ENCODE results near the gene CCDC66.

The CCDC66 gene

DNA sequence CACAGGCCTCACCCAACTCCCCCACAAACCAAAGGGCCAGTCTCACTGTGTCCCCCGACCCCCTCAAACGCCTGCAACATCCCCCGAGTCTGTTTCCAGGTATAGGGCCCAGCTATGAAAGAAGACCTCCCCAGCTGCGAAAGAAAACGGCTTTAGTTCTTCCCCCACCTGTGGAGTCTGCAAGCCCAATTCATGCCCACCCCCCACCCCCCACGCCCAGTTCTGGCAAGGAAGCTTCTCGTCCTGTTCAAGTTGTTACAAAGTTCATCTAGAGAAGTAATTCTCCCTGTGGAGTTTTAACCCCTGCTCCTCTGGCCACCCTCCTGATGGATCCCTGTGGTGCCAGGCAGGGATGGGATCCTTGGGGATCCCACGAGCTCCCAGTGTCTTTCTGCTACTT lies 54.4 kb downstream of the CCDC66 start:
- peaks cover 3% of the 10 kb centered on the region for H3K9me3 ChIP-seq (ENCODE audit: insufficient read depth, low read depth, low read length)
- H3K79me2 ChIP-seq (ENCODE audit: control insufficient read depth, insufficient read depth, low read length, poor library complexity): peaks cover 2% of the 10 kb centered on the region
- no peak overlapping the region for H3K9ac ChIP-seq (ENCODE audit: low read length)
- H3K27me3 ChIP-seq (ENCODE audit: insufficient read depth, low read length): no peaks in the 10 kb centered on the region
- H3K4me2 ChIP-seq (ENCODE audit: low read length): no peak overlapping the region
- H3K36me3 ChIP-seq (ENCODE audit: control insufficient read depth in 1 of 2, insufficient read depth in 2 of 2, low read length in 2 of 2): peaks cover 11 to 12% of the 10 kb centered on the region in 2 experiments
- no CpG with 5 or more reads among the region's 8 CpGs for WGBS (ENCODE audit: extremely low coverage, insufficient coverage, insufficient read length)
- no peak overlapping the region for H3K18ac ChIP-seq (ENCODE audit: low read length)
- H3K4ac ChIP-seq (ENCODE audit: low read depth, low read length): no peak overlapping the region
- no peak overlapping the region for H2AFZ ChIP-seq (ENCODE audit: insufficient read depth, low read length, poor library complexity)
- no peak overlapping the region for H2BK5ac ChIP-seq (ENCODE audit: low read depth, low read length, poor library complexity)
- H4K12ac ChIP-seq (ENCODE audit: low read depth, low read length): no peak overlapping the region
- H3K14ac ChIP-seq (ENCODE audit: low read length): no peak overlapping the region
- no peak overlapping the region for H2AK5ac ChIP-seq (ENCODE audit: low read length)
- H4K8ac ChIP-seq (ENCODE audit: low read depth, low read length): no peak overlapping the region
- no peaks in the 10 kb centered on the region for H3K79me1 ChIP-seq (ENCODE audit: low read length)
- H2BK120ac ChIP-seq (ENCODE audit: insufficient read depth, low read length, poor library complexity): no peak overlapping the region
- H3K4me3 ChIP-seq (ENCODE audit: low read depth, low read length): no peak overlapping the region
- DNase-seq: no peak
- no peaks in the 10 kb centered on the region for H3K4me1 ChIP-seq (ENCODE audit: control insufficient read depth in 1 of 2, insufficient read depth in 2 of 2, low read length in 2 of 2)
- no peak overlapping the region for H2BK12ac ChIP-seq (ENCODE audit: low read length)
- no peak overlapping the region for H3K23ac ChIP-seq (ENCODE audit: low read length)
- no peak overlapping the region for H4K91ac ChIP-seq (ENCODE audit: low read depth, low read length)
- no peak overlapping the region for H3K27ac ChIP-seq (ENCODE audit: low read depth, low read length)

DNA sequence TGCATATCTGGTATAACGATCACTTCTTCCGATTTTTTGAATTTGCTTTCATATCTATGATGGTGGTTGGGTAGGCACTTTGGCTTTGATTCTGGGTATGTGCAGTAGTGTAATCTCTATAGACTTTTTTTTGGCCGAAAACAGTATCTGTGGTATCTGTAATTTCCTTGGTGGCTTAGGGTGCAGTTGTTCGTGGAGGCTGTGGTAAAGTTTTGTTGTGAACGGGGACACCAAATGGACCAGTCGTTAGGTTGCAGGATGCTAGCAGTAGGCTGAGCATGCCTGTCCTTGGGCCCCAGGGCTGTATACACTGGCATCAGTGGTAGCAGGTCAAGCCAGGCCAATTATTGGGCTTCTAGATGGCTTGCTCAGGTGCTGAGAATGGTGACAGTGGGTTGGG lies 55.2 kb downstream of the CCDC66 start:
- Histone ChIP-seq H3K9me3 (ENCODE audit: insufficient read depth, low read depth, low read length) (peaks cover 2% of the 10 kb centered on the region), H4K91ac (ENCODE audit: low read depth, low read length) (no peak overlapping the region), H3K14ac (ENCODE audit: low read length) (no peak overlapping the region), H3K27me3 (ENCODE audit: insufficient read depth, low read length) (no peaks in the 10 kb centered on the region), H3K27ac (ENCODE audit: low read depth, low read length) (no peak overlapping the region), H2BK5ac (ENCODE audit: low read depth, low read length, poor library complexity) (no peak overlapping the region), H3K9ac (ENCODE audit: low read length) (no peak overlapping the region), H2BK120ac (ENCODE audit: insufficient read depth, low read length, poor library complexity) (no peak overlapping the region), H4K12ac (ENCODE audit: low read depth, low read length) (no peak overlapping the region), H3K4me3 (ENCODE audit: low read depth, low read length) (no peak overlapping the region), H3K4me1 (ENCODE audit: control insufficient read depth in 1 of 2, insufficient read depth in 2 of 2, low read length in 2 of 2) (no peaks in the 10 kb centered on the region), H3K23ac (ENCODE audit: low read length) (no peak overlapping the region), H3K4ac (ENCODE audit: low read depth, low read length) (no peak overlapping the region), H3K18ac (ENCODE audit: low read length) (no peak overlapping the region), H2BK12ac (ENCODE audit: low read length) (no peak overlapping the region), H3K79me1 (ENCODE audit: low read length) (no peaks in the 10 kb centered on the region), H3K36me3 (ENCODE audit: control insufficient read depth in 1 of 2, insufficient read depth in 2 of 2, low read length in 2 of 2) (peaks cover 9 to 10% of the 10 kb centered on the region in 2 experiments), H2AK5ac (ENCODE audit: low read length) (no peak overlapping the region), H3K4me2 (ENCODE audit: low read length) (no peak overlapping the region), H4K8ac (ENCODE audit: low read depth, low read length) (no peak overlapping the region), H3K79me2 (ENCODE audit: control insufficient read depth, insufficient read depth, low read length, poor library complexity) (peaks cover 2% of the 10 kb centered on the region), H2AFZ (ENCODE audit: insufficient read depth, low read length, poor library complexity) (no peak overlapping the region)
- no peak for DNase-seq
- no CpG with 5 or more reads among the region's 6 CpGs for WGBS (ENCODE audit: extremely low coverage, insufficient coverage, insufficient read length)

DNA sequence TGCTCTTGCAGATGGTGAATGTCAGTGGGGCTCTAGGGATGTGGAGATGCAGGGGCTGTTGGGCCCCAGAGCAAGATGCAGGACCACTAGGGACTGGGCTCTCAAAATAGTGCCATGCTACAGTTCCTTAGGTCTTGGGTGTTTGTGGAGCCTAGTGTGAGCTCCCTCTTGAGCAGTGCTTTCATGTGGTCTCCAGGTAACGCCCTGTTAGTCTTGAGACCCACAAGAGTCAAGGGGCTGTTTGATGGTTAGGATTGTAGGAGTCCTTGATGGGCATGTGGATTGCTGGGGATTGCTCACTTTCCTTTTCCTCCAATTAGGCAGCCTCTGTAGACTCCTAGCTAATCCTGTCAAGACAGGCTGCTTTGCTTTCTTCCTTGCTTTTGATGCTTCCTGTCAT lies 56.0 kb downstream of the CCDC66 start:
- no peak overlapping the region for H2AK5ac ChIP-seq (ENCODE audit: low read length)
- no peak overlapping the region for H2AFZ ChIP-seq (ENCODE audit: insufficient read depth, low read length, poor library complexity)
- no peak overlapping the region for H4K12ac ChIP-seq (ENCODE audit: low read depth, low read length)
- no peak overlapping the region for H2BK120ac ChIP-seq (ENCODE audit: insufficient read depth, low read length, poor library complexity)
- no peak overlapping the region for H3K14ac ChIP-seq (ENCODE audit: low read length)
- no peaks in the 10 kb centered on the region for H3K4me1 ChIP-seq (ENCODE audit: control insufficient read depth in 1 of 2, insufficient read depth in 2 of 2, low read length in 2 of 2)
- H3K36me3 ChIP-seq (ENCODE audit: control insufficient read depth in 1 of 2, insufficient read depth in 2 of 2, low read length in 2 of 2): peaks cover 9 to 12% of the 10 kb centered on the region in 2 experiments
- no peak overlapping the region for H3K4me2 ChIP-seq (ENCODE audit: low read length)
- H3K79me1 ChIP-seq (ENCODE audit: low read length): no peaks in the 10 kb centered on the region
- no peak overlapping the region for H2BK5ac ChIP-seq (ENCODE audit: low read depth, low read length, poor library complexity)
- H4K8ac ChIP-seq (ENCODE audit: low read depth, low read length): no peak overlapping the region
- H3K79me2 ChIP-seq (ENCODE audit: control insufficient read depth, insufficient read depth, low read length, poor library complexity): peaks cover 2% of the 10 kb centered on the region
- no peak overlapping the region for H3K4ac ChIP-seq (ENCODE audit: low read depth, low read length)
- H4K91ac ChIP-seq (ENCODE audit: low read depth, low read length): no peak overlapping the region
- no peak overlapping the region for H3K27ac ChIP-seq (ENCODE audit: low read depth, low read length)
- no peak overlapping the region for H3K4me3 ChIP-seq (ENCODE audit: low read depth, low read length)
- H3K9ac ChIP-seq (ENCODE audit: low read length): no peak overlapping the region
- peaks cover 2% of the 10 kb centered on the region for H3K9me3 ChIP-seq (ENCODE audit: insufficient read depth, low read depth, low read length)
- H2BK12ac ChIP-seq (ENCODE audit: low read length): no peak overlapping the region
- no peak overlapping the region for H3K23ac ChIP-seq (ENCODE audit: low read length)
- H3K18ac ChIP-seq (ENCODE audit: low read length): no peak overlapping the region
- H3K27me3 ChIP-seq (ENCODE audit: insufficient read depth, low read length): no peaks in the 10 kb centered on the region
- WGBS (ENCODE audit: extremely low coverage, insufficient coverage, insufficient read length): no CpG with 5 or more reads among the region's 1 CpG
- DNase-seq: no peak

DNA sequence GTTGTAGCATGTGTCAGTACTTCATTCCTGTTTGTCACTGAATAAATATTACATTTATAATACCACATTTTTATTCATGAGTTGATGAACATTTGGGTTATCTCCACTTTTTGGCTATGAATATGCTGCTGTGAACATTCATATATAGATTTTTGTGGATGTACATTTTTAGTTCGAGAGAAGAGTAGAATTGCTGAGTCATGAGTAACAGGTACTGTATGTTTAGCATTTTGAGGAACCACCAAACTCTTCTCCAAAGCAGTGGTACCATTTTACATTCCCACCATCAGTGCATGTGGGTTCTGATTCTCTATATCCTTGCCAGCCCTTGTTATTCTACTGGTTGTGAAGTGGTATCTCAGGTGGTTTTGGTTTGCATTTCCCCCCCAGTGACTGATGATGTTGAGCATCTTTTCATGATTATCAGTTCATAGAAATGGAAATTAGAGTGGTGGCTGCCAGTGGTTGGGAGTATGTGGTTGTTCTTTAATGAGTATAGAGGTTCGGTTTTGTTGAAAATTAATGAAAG lies 59.6 kb downstream of the CCDC66 start:
- no peak overlapping the region for H2BK120ac ChIP-seq (ENCODE audit: insufficient read depth, low read length, poor library complexity)
- WGBS (ENCODE audit: extremely low coverage, insufficient coverage, insufficient read length): 100% methylated on average over 1 of the region's 2 CpGs

More for the DNA sequence above, 59.6 kb downstream of the CCDC66 start:
- no peak for DNase-seq
- Histone ChIP-seq H2BK5ac (ENCODE audit: low read depth, low read length, poor library complexity) (no peak overlapping the region), H3K4me3 (ENCODE audit: low read depth, low read length) (no peak overlapping the region), H4K8ac (ENCODE audit: low read depth, low read length) (no peak overlapping the region), H4K12ac (ENCODE audit: low read depth, low read length) (no peak overlapping the region), H2AK5ac (ENCODE audit: low read length) (no peak overlapping the region), H3K79me1 (ENCODE audit: low read length) (no peaks in the 10 kb centered on the region), H2BK12ac (ENCODE audit: low read length) (no peak overlapping the region), H3K27me3 (ENCODE audit: insufficient read depth, low read length) (no peaks in the 10 kb centered on the region), H3K14ac (ENCODE audit: low read length) (no peak overlapping the region), H3K4ac (ENCODE audit: low read depth, low read length) (no peak overlapping the region), H3K9me3 (ENCODE audit: insufficient read depth, low read depth, low read length) (peaks cover 2% of the 10 kb centered on the region), H3K79me2 (ENCODE audit: control insufficient read depth, insufficient read depth, low read length, poor library complexity) (no peaks in the 10 kb centered on the region), H3K27ac (ENCODE audit: low read depth, low read length) (no peak overlapping the region), H3K18ac (ENCODE audit: low read length) (no peak overlapping the region), H3K4me1 (ENCODE audit: control insufficient read depth in 1 of 2, insufficient read depth in 2 of 2, low read length in 2 of 2) (no peaks in the 10 kb centered on the region), H4K91ac (ENCODE audit: low read depth, low read length) (no peak overlapping the region), H3K36me3 (ENCODE audit: control insufficient read depth in 1 of 2, insufficient read depth in 2 of 2, low read length in 2 of 2) (peaks cover 8 to 13% of the 10 kb centered on the region in 2 experiments), H3K4me2 (ENCODE audit: low read length) (no peak overlapping the region), H3K9ac (ENCODE audit: low read length) (no peak overlapping the region), H2AFZ (ENCODE audit: insufficient read depth, low read length, poor library complexity) (no peak overlapping the region), H3K23ac (ENCODE audit: low read length) (no peak overlapping the region)
